Measurements from ENCODE around the gene TCF3. TPM values are rescaled to one million over a fixed set of nuclear protein-coding genes. Genes with fewer than 3 reads are reported as not detected.
"Not testable (repeated sequence)": the region's sequence is repeated elsewhere in the genome, so short reads cannot be mapped to it uniquely, and the experiment has no call there.

TCF3 gene
- total RNA-seq, 6 donors from 2014 or later = 32.9 to 88.2 (median 53.3) TPM

- no peak for TF ChIP-seq POLR2AphosphoS5 (IDR thresholded peaks at IDR 0.05)
- TF ChIP-seq, protein P1, sequence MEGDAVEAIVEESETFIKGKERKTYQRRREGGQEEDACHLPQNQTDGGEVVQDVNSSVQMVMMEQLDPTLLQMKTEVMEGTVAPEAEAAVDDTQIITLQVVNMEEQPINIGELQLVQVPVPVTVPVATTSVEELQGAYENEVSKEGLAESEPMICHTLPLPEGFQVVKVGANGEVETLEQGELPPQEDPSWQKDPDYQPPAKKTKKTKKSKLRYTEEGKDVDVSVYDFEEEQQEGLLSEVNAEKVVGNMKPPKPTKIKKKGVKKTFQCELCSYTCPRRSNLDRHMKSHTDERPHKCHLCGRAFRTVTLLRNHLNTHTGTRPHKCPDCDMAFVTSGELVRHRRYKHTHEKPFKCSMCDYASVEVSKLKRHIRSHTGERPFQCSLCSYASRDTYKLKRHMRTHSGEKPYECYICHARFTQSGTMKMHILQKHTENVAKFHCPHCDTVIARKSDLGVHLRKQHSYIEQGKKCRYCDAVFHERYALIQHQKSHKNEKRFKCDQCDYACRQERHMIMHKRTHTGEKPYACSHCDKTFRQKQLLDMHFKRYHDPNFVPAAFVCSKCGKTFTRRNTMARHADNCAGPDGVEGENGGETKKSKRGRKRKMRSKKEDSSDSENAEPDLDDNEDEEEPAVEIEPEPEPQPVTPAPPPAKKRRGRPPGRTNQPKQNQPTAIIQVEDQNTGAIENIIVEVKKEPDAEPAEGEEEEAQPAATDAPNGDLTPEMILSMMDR (IDR thresholded peaks at IDR 0.05) = no peak
- TF ChIP-seq EP300 (IDR thresholded peaks at IDR 0.05) = no peak
- no peak for TF ChIP-seq POLR2A (IDR thresholded peaks at IDR 0.05)
- peaks cover 1 to 47% (median 28%) of the 10 kb centered on the region in 4 donors for H3K27me3 ChIP-seq
- peaks cover 12 to 18% (median 14%) of the 10 kb centered on the region in 4 donors for H3K4me1 ChIP-seq
- H3K27ac ChIP-seq = no peak overlapping the region
- no peak overlapping the region for H3K4me3 ChIP-seq
- no peaks in the 10 kb centered on the region for H3K36me3 ChIP-seq
- no peaks in the 10 kb centered on the region for H3K9me3 ChIP-seq
- DNase-seq (no peak), ATAC-seq (ENCODE audit: low FRiP score in 2 of 2) (peak in 1 of 2 donors; percentile 25)
- 7 to 8% methylated on average over 6 to 12 of the region's 21 CpGs for WGBS, 2 donors
Observed at GRCh38 chr19:1668486-1669270, 16.3 kb upstream of the TCF3 start.

DNA sequence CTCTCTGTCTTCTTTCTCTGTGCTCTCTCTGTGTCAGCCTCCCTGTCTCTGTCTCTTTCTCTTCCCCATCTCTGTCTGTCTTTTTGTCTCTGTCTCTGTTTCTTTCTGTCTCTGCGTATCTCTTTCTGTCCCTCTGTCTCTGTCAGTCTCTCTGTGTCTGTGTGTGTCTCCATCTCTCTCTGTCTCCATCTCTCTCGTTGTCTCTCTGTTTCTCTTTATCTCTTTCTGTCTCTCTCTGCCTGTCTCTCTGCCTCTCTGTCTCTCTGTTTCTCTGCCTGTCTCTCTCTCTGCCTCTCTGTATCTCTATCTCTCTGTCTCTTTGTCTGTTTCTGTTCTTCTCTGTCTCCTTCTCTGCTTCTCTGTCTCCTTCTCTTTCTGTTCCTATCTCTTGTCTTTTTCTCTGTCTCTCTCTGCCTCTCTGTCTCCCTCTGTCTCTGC lies 15.7 kb upstream of the TCF3 start:
- DNase-seq = no peak
- Histone ChIP-seq H3K36me3 (no peaks in the 10 kb centered on the region), H3K4me3 (no peak overlapping the region), H3K9me3 (no peaks in the 10 kb centered on the region), H3K4me1 (peaks cover 12 to 18% (median 14%) of the 10 kb centered on the region in 4 donors), H3K27me3 (peaks cover 1 to 45% (median 27%) of the 10 kb centered on the region in 4 donors), H3K27ac (no peak overlapping the region)
- TF ChIP-seq POLR2AphosphoS5 (IDR thresholded peaks at IDR 0.05) (no peak), POLR2A (IDR thresholded peaks at IDR 0.05) (no peak), EP300 (IDR thresholded peaks at IDR 0.05) (no peak)
- TF ChIP-seq, protein P1 (IDR thresholded peaks at IDR 0.05) = no peak
- 46 to 55% methylated on average over 2 of the region's 2 CpGs for WGBS, 2 donors
- no peak for ATAC-seq (ENCODE audit: low FRiP score in 2 of 2)

GRCh38 chr19:1665565-1666047 lies 13.2 kb upstream of the TCF3 start:
- Histone ChIP-seq H3K27ac (no peak overlapping the region), H3K27me3 (peaks cover 1 to 22% (median 19%) of the 10 kb centered on the region in 4 donors), H3K9me3 (no peaks in the 10 kb centered on the region), H3K4me1 (peaks cover 3 to 7% (median 5%) of the 10 kb centered on the region in 4 donors), H3K36me3 (no peaks in the 10 kb centered on the region), H3K4me3 (no peak overlapping the region)
- DNase-seq (no peak), ATAC-seq (ENCODE audit: low FRiP score in 2 of 2) (peak; percentile 36 to 58)
- 57 to 65% methylated on average over 8 to 12 of the region's 12 CpGs for WGBS, 2 donors
- no peak for TF ChIP-seq POLR2A (IDR thresholded peaks at IDR 0.05)
- no peak for TF ChIP-seq EP300 (IDR thresholded peaks at IDR 0.05)
- TF ChIP-seq, protein P1 (IDR thresholded peaks at IDR 0.05) = no peak
- no peak for TF ChIP-seq POLR2AphosphoS5 (IDR thresholded peaks at IDR 0.05)

DNA sequence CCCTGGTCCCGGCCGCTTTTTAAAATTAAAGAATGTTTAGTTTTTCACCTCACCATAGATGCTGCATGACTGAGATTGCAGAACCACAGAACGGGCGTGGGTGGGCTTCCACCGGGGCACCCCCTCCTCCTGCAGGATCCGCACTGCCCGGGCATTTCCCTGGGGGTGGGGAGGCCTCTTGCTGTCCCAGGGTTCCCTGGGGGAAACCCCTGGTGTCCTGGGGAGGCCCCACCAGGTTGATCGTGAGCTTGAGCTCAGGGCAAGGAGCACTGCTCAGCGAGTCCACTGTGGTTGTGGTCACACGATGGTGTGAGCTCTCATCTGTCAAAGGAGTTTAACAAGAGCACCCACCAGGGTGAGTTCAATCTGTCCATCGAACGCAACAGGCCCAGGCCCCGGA lies 11.4 kb upstream of the TCF3 start:
- TF ChIP-seq POLR2AphosphoS5 (IDR thresholded peaks at IDR 0.05) (no peak), EP300 (IDR thresholded peaks at IDR 0.05) (no peak), POLR2A (IDR thresholded peaks at IDR 0.05) (no peak)
- TF ChIP-seq, protein P1 (IDR thresholded peaks at IDR 0.05) = no peak
- DNase-seq (no peak), ATAC-seq (ENCODE audit: low FRiP score in 2 of 2) (no peak)
- Histone ChIP-seq H3K27me3 (peaks cover 1 to 13% (median 12%) of the 10 kb centered on the region in 4 donors), H3K9me3 (no peaks in the 10 kb centered on the region), H3K4me1 (peaks cover 3 to 7% (median 3%) of the 10 kb centered on the region in 4 donors), H3K36me3 (no peaks in the 10 kb centered on the region), H3K4me3 (no peak overlapping the region), H3K27ac (no peak overlapping the region)
- WGBS, 2 donors = 73 to 83% methylated on average over 12 to 13 of the region's 13 CpGs

DNA sequence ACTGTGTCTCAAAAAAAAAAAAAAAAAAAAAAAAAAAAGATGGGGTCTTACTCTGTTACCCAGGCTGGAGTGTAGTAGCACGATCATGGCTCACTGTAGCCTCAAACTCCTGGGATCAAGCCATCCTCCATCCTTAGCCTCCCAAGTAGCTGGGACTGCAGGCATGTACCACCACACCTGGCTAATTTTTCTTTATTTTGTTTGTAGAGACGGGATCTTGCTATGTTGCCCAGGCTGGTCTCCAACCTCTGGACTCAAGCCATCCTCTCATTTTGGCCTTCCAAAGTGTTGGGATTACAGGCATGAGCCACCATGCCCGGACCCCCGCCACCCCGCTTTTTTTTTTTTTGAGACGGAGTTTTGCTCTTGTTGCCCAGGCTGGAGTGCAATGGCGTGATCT lies 10.8 kb upstream of the TCF3 start:
- not testable (repeated sequence) for H3K27ac ChIP-seq; H3K4me1 ChIP-seq; H3K9me3 ChIP-seq; H3K27me3 ChIP-seq; DNase-seq; H3K4me3 ChIP-seq; H3K36me3 ChIP-seq; ATAC-seq (ENCODE audit: low FRiP score in 2 of 2)
- WGBS, 2 donors = 89 to 90% methylated on average over 7 of the region's 7 CpGs
